SH-SY5Y (cell line): Measurements from ENCODE around the gene LMCD1.

ENCODE experiments used
- GATA2 ChIP-seq: IDR thresholded peaks from 2 replicates; pipeline ENCODE4 v1.6.1; 2011; ENCODE audit warnings: mild to moderate bottlenecking, low read depth, low read length
- GATA3 ChIP-seq: IDR thresholded peaks from 2 replicates; pipeline ENCODE4 v1.6.1; 2011; ENCODE audit warnings: low read depth, mild to moderate bottlenecking, low read length, moderate library complexity

DNA sequence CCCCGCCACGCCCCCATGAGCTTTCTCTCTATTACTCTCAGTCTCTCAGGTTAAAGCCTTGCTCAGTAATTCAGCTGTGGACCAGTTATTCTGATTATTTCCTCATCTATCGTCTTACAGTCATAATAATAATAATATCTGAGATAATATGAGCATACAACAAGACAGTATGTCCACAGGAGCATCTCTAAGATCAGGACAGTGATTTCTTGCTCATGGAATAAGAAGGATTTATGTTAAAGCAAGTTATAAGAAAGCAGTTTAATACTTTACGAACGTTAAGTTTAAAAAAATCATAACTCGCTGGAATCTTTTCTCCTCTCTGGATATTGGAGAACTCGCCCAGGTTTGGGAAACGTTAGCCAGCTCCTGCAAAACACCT is 643 bp upstream of the LMCD1 start:
- TF ChIP-seq GATA2 = no peak
- TF ChIP-seq GATA3 = no peak
